ENCODE results near the gene HAT1. TPM values are rescaled to one million over a fixed set of nuclear protein-coding genes. Genes with fewer than 3 reads are reported as not detected.

Gene HAT1
- total RNA-seq, 1 donor from 2014 or later: 41.2 TPM

DNA sequence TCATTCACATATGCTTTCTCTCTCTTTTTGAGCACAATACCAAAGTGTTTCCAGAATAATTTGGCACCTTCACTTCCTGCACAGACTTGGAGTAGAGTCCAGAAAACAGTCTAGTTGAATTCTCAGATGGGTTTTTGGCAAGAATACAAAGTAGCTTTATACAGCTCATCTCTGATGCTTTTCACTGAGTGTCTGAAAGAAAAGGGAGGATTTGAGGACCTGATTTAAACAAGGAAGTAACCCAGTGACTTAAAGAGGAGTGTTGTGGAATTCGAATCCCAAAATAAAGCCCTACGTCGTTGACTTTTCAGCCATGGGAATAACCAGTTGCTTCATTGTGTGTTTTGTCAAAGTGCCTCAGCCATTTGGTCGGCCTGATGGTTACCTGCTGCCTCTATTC, 109.3 kb downstream of the HAT1 start:
- Mint-ChIP-seq H3K27me3 (no peaks in the 10 kb centered on the region), H3K4me1 (ENCODE audit: low read depth) (peaks cover 3% of the 10 kb centered on the region), H3K36me3 (ENCODE audit: insufficient read depth) (no peaks in the 10 kb centered on the region), H3K9me3 (ENCODE audit: low read depth) (no peaks in the 10 kb centered on the region), H3K4me3 (ENCODE audit: low read depth) (no peak overlapping the region), H3K27ac (no peak overlapping the region)
- DNase-seq (ENCODE audit: low spot score, unreplicated experiment): no peak
- TF ChIP-seq, protein P1, sequence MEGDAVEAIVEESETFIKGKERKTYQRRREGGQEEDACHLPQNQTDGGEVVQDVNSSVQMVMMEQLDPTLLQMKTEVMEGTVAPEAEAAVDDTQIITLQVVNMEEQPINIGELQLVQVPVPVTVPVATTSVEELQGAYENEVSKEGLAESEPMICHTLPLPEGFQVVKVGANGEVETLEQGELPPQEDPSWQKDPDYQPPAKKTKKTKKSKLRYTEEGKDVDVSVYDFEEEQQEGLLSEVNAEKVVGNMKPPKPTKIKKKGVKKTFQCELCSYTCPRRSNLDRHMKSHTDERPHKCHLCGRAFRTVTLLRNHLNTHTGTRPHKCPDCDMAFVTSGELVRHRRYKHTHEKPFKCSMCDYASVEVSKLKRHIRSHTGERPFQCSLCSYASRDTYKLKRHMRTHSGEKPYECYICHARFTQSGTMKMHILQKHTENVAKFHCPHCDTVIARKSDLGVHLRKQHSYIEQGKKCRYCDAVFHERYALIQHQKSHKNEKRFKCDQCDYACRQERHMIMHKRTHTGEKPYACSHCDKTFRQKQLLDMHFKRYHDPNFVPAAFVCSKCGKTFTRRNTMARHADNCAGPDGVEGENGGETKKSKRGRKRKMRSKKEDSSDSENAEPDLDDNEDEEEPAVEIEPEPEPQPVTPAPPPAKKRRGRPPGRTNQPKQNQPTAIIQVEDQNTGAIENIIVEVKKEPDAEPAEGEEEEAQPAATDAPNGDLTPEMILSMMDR (IDR thresholded peaks at IDR 0.05; ENCODE audit: unreplicated experiment): no peak

Other genes starting within 250 kb of the HAT1 start
- gene DYNC1I2, start 235.0 kb upstream of the HAT1 start, total RNA-seq: 116 and 118 TPM in 2 replicates
- gene SLC25A12, start 28.2 kb upstream of the HAT1 start, total RNA-seq: 8.6 and 13.9 TPM in 2 replicates
- 8.3 and 9.8 TPM in 2 replicates for gene METAP1D, start 77.5 kb downstream of the HAT1 start, total RNA-seq
- gene DLX1, start 163.0 kb downstream of the HAT1 start, total RNA-seq: 1.7 and 4.1 TPM in 2 replicates
- 1.7 and 3.4 TPM in 2 replicates for gene DLX2, start 180.4 kb downstream of the HAT1 start, total RNA-seq